Parathyroid adenoma (tissue), 2 donors: ENCODE measurements around the gene LRRC27.

Source experiments
- H2AFZ ChIP-seq: fragments of 300-600 bp; sonication (generic); one replicate; pipeline ENCODE4 v1.7.0; 2017; ENCODE audit warnings: antibody characterized with exemption, mild to moderate bottlenecking
- H3K27ac ChIP-seq: fragments of 300-600 bp; sonication (generic); one replicate; pipeline ENCODE4 v1.7.0; 2017
- H3K27me3 ChIP-seq: fragments of 300-600 bp; sonication (generic); one replicate; pipeline ENCODE4 v1.7.0; 2017; ENCODE audit warnings: low read length; ENCODE audit not compliant: control insufficient read depth, insufficient read depth
- H3K36me3 ChIP-seq: fragments of 300-600 bp; sonication (generic); one replicate; pipeline ENCODE4 v1.7.0; 2017; ENCODE audit warnings: low read length; ENCODE audit not compliant: control insufficient read depth, insufficient read depth
- H3K4me1 ChIP-seq: fragments of 300-600 bp; sonication (generic); one replicate; pipeline ENCODE4 v1.7.0; 2017; ENCODE audit warnings: control low read depth
- H3K4me2 ChIP-seq: fragments of 300-600 bp; sonication (generic); one replicate; pipeline ENCODE4 v1.7.0; 2017; ENCODE audit warnings: low read length
- H3K4me3 ChIP-seq: fragments of 300-600 bp; sonication (generic); one replicate; pipeline ENCODE4 v1.7.0; 2017; ENCODE audit warnings: low read depth, low read length
- H3K79me2 ChIP-seq: fragments of 300-600 bp; sonication (generic); one replicate; pipeline ENCODE4 v1.7.0; 2017; ENCODE audit warnings: control low read depth
- H3K9ac ChIP-seq: fragments of 300-600 bp; sonication (generic); one replicate; pipeline ENCODE4 v1.7.0; 2017; ENCODE audit warnings: mild to moderate bottlenecking
- H3K9me3 ChIP-seq: fragments of 300-600 bp; sonication (generic); one replicate; pipeline ENCODE4 v1.7.0; 2017; ENCODE audit warnings: low read length; ENCODE audit not compliant: control insufficient read depth
- CTCF ChIP-seq: fragments of 300-600 bp; sonication (generic); IDR thresholded peaks from one replicate; pipeline ENCODE4 v1.7.0; 2017; ENCODE audit warnings: antibody characterized with exemption, mild to moderate bottlenecking
- donor health status: primary hyperparathyroidism.

Gene LRRC27

GRCh38 chr10:132339276-132339675, 7.3 kb downstream of the LRRC27 start:
- H3K27me3 ChIP-seq: no peaks in the 10 kb centered on the region
- no peak overlapping the region for H3K27ac ChIP-seq
- TF ChIP-seq CTCF: no peak
- no peak overlapping the region for H3K4me2 ChIP-seq
- H3K4me1 ChIP-seq: peaks cover 13% of the 10 kb centered on the region
- no peaks in the 10 kb centered on the region for H3K9me3 ChIP-seq
- H3K4me3 ChIP-seq: no peak overlapping the region
- H2AFZ ChIP-seq: no peak overlapping the region
- H3K36me3 ChIP-seq: no peaks in the 10 kb centered on the region
- no peak overlapping the region for H3K9ac ChIP-seq
- no peaks in the 10 kb centered on the region for H3K79me2 ChIP-seq

- Histone ChIP-seq H3K4me1 (peaks cover 7% of the 10 kb centered on the region), H3K9ac (no peak overlapping the region), H3K4me3 (no peak overlapping the region), H3K27me3 (no peaks in the 10 kb centered on the region), H3K36me3 (no peaks in the 10 kb centered on the region), H3K27ac (no peak overlapping the region), H3K9me3 (no peaks in the 10 kb centered on the region), H3K79me2 (no peaks in the 10 kb centered on the region), H3K4me2 (no peak overlapping the region), H2AFZ (no peak overlapping the region)
- no peak for TF ChIP-seq CTCF
Observed at GRCh38 chr10:132341017-132341416, 9.0 kb downstream of the LRRC27 start.

- Histone ChIP-seq H3K4me2 (no peak overlapping the region), H2AFZ (no peak overlapping the region), H3K9me3 (no peaks in the 10 kb centered on the region), H3K27me3 (no peaks in the 10 kb centered on the region), H3K9ac (no peak overlapping the region), H3K27ac (no peak overlapping the region), H3K36me3 (no peaks in the 10 kb centered on the region), H3K4me1 (no peaks in the 10 kb centered on the region), H3K4me3 (no peak overlapping the region), H3K79me2 (no peaks in the 10 kb centered on the region)
- TF ChIP-seq CTCF: no peak
Observed at GRCh38 chr10:132341781-132342180, 9.8 kb downstream of the LRRC27 start.

GRCh38 chr10:132342553-132342952, 10.6 kb downstream of the LRRC27 start:
- Histone ChIP-seq H3K27ac (no peak overlapping the region), H3K4me1 (no peaks in the 10 kb centered on the region), H3K36me3 (no peaks in the 10 kb centered on the region), H3K9me3 (no peaks in the 10 kb centered on the region), H2AFZ (no peak overlapping the region), H3K27me3 (no peaks in the 10 kb centered on the region), H3K4me2 (no peak overlapping the region), H3K9ac (no peak overlapping the region), H3K79me2 (no peaks in the 10 kb centered on the region), H3K4me3 (no peak overlapping the region)
- no peak for TF ChIP-seq CTCF

- Histone ChIP-seq H3K9me3 (no peaks in the 10 kb centered on the region), H3K27ac (no peak overlapping the region), H3K4me3 (no peak overlapping the region), H3K79me2 (no peaks in the 10 kb centered on the region), H3K4me1 (no peaks in the 10 kb centered on the region), H2AFZ (no peak overlapping the region), H3K9ac (no peak overlapping the region), H3K36me3 (no peaks in the 10 kb centered on the region), H3K27me3 (no peaks in the 10 kb centered on the region), H3K4me2 (no peak overlapping the region)
- no peak for TF ChIP-seq CTCF
Observed at GRCh38 chr10:132344386-132344785, 12.4 kb downstream of the LRRC27 start.
